Measurements from ENCODE around the gene TIMM21.
A peak's percentile ranks its signal among the peaks of the same experiment; 100 is the strongest.

Gene TIMM21

GRCh38 chr18:74142252-74142651 lies 6.1 kb upstream of the TIMM21 start:
- DNase-seq (ENCODE audit: low read depth in 2 of 2), result no peak
- no peak overlapping the region for H3K4me3 ChIP-seq (replicated peaks in 1 of 2; ENCODE audit: low read depth in 2 of 2, low read length in 2 of 2)
- TF ChIP-seq CTCF (IDR thresholded peaks at IDR 0.05; ENCODE audit: low read depth, low read length), result no peak

GRCh38 chr18:74146756-74147155 lies 1.6 kb upstream of the TIMM21 start:
- TF ChIP-seq CTCF (IDR thresholded peaks at IDR 0.05; ENCODE audit: low read depth, low read length), result no peak
- peak in 1 of 2 donors; percentile 2 for DNase-seq (ENCODE audit: low read depth in 2 of 2)
- H3K4me3 ChIP-seq (replicated peaks in 1 of 2; ENCODE audit: low read depth in 2 of 2, low read length in 2 of 2), result no peak overlapping the region

GRCh38 chr18:74147491-74147778 lies 888 bp upstream of the TIMM21 start:
- TF ChIP-seq CTCF (IDR thresholded peaks at IDR 0.05; ENCODE audit: low read depth, low read length), result no peak
- peak overlapping the region; percentile 81 to 91 for H3K4me3 ChIP-seq (replicated peaks in 1 of 2; ENCODE audit: low read depth in 2 of 2, low read length in 2 of 2)
- no peak for DNase-seq (ENCODE audit: low read depth in 2 of 2)

- DNase-seq (ENCODE audit: low read depth in 2 of 2), result no peak
- no peak for TF ChIP-seq CTCF (IDR thresholded peaks at IDR 0.05; ENCODE audit: low read depth, low read length)
- peak overlapping the region; percentile 81 to 91 for H3K4me3 ChIP-seq (replicated peaks in 1 of 2; ENCODE audit: low read depth in 2 of 2, low read length in 2 of 2)
These were observed 284 bp downstream of the TIMM21 start for GRCh38 chr18:74148543-74149070.

GRCh38 chr18:74149878-74150277 lies 1.6 kb downstream of the TIMM21 start:
- H3K4me3 ChIP-seq (replicated peaks in 1 of 2; ENCODE audit: low read depth in 2 of 2, low read length in 2 of 2), result peak overlapping the region in 1 of 2 donors; percentile 81
- DNase-seq (ENCODE audit: low read depth in 2 of 2), result no peak
- TF ChIP-seq CTCF (IDR thresholded peaks at IDR 0.05; ENCODE audit: low read depth, low read length), result no peak

DNA sequence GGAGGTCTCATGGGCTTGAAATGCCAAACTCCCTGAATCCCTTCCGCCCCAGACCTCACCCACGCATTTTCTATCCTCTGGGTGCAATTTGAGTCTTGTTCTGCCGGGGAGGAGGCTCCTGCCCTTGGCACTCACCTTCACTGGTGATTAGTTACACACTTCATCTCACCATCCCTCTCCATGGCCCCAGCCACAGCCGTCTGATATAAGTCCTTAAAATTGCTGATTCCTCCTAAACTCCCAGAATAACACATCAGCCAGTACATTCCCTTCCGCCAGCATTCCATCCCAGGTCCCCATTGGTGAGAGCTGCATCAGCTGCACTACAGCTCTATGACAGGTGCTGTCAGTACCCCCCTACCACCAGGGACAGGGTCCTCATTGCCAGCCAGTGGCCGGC lies 3.9 kb downstream of the TIMM21 start:
- no peak for DNase-seq (ENCODE audit: low read depth in 2 of 2)
- H3K4me3 ChIP-seq (replicated peaks in 1 of 2; ENCODE audit: low read depth in 2 of 2, low read length in 2 of 2), result no peak overlapping the region
- TF ChIP-seq CTCF (IDR thresholded peaks at IDR 0.05; ENCODE audit: low read depth, low read length), result no peak

- TF ChIP-seq CTCF (IDR thresholded peaks at IDR 0.05; ENCODE audit: low read depth, low read length), result peak; percentile 23
- DNase-seq (ENCODE audit: low read depth in 2 of 2), result no peak
- H3K4me3 ChIP-seq (replicated peaks in 1 of 2; ENCODE audit: low read depth in 2 of 2, low read length in 2 of 2), result no peak overlapping the region
These were observed 4.5 kb downstream of the TIMM21 start for GRCh38 chr18:74152857-74153256.
